T-helper 2 cell (primary cell): Measurements from ENCODE around the gene SPP1.
"Not testable (repeated sequence)": the region's sequence is repeated elsewhere in the genome, so short reads cannot be mapped to it uniquely, and the experiment has no call there.

Source experiments
- DNase-seq, 5 experiments: peaks; one replicate each; pipeline versions ENCODE4 v3.0.0 to v3.0.0-alpha.2; 2012 to 2022

SPP1 gene

GRCh38 chr4:87995435-87995834, 19.9 kb downstream of the SPP1 start:
- no peak for DNase-seq

DNA sequence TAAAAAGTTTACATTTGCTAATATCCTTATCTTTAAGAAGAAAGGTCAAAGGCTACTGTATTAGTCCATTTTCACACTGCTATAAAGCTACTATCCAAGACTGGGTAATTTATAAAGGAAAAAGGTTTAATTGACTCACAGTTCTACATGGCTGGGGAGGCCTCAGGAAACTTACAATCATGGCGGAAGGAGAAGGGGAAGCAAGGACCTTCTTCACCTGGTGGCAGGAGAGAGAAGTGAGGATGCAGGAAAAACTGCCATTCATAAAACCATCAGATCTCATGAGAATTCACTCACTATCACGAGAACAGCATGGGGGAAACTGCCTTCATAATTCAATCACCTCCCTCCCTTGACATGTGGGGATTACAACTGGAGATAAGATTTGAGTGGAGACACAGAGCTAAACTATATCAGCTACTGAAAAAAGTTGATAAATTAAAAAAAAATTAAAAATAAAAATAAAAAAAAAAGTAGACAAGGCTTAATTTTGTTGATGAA, 23.7 kb downstream of the SPP1 start:
- not testable (repeated sequence) for DNase-seq

DNA sequence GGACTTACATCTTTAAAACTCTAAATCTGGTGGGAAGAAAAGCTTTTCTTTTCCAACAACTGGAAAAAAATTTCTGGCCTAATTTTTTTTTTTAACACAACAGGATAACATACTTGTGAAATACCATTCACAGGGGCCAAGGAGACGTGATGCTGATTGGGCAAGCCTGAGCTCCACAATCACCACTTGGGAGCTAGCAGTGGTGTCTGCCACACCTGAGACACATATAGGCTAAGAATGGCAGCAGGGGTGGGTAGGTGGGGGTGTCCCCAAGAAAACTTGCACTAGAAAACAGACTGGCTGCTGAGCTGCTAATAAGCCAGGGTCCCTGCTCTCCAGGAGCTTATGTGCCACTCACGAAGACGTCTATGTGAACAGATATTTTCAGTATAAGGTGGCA, 26.4 kb downstream of the SPP1 start:
- no peak for DNase-seq

DNA sequence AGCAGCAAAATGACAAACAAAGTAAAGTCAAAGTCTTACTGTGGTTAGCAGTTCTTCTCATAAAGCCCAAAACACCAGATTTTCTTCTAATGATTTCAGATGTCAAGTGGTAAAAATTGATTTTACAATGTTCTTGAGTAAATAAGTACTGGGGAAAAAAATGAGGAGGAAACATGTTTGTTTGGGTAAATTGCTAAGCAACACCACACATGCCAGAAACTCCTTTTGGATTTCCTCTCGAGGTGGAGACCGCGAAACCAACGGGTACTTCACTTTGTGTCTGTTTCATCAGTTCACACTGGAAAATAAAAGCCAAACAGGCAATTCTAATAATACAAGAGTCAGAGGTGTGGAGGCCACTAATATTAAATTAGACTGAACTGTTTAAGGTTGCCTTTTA, 27.3 kb downstream of the SPP1 start:
- no peak for DNase-seq

GRCh38 chr4:88003261-88003660, 27.7 kb downstream of the SPP1 start:
- no peak for DNase-seq

DNA sequence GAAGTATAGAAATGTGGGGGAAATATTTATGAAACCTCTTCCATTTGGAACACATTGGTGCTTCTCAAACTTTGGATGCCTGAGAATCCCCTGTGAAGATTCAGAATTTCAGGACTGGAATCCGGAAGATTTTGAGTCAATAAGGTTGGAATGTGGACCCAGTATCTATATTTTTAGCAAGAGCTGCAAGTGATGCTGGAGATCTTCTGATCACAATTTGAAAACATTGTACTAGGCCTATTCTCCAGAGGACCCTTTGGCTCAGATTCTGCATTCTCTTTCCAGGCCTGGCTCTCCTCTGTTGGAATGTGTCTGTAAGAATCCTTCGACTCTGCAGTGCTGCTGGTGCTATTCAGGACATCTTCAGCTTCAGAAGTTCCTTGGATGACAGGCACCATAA, 29.6 kb downstream of the SPP1 start:
- no peak for DNase-seq

- no peak for DNase-seq
These were observed 30.4 kb downstream of the SPP1 start for GRCh38 chr4:88005946-88006345.

GRCh38 chr4:88006956-88007303, 31.4 kb downstream of the SPP1 start:
- peak in 1 of 5 experiments; percentile 1 for DNase-seq

- DNase-seq = peak; percentile 48 to 86 (median 58)
These were observed 32.0 kb downstream of the SPP1 start, which contains the start of gene PKD2 for GRCh38 chr4:88007304-88008121. PKD2 (plus strand) TSS chr4:88007635; CDS start chr4:88007734, 99 bp downstream.

DNA sequence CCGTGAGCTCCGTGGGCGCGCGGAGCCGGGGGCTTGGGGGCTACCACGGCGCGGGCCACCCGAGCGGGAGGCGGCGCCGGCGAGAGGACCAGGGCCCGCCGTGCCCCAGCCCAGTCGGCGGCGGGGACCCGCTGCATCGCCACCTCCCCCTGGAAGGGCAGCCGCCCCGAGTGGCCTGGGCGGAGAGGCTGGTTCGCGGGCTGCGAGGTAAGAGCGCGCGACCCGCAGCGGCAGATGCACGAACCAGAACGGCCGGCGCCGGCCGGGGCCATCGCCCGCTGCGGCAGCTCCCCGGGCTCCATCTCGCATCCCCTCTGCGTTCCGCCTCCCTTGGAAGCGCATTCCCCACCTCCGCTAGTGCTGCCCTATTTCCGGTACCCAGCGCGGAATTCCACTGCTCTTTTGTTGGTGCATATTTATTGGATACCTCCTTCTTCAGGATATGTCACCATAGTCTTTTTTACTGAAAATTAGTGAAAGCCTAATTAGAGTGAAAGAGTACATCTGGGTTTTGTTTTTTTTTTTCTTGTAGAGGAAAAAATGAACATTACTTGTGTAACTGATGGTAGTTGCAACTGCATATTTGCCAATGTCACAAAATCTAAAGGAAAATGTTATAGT, 32.7 kb downstream of the SPP1 start:
- DNase-seq = peak in 2 of 5 experiments; percentile 5 to 50

DNA sequence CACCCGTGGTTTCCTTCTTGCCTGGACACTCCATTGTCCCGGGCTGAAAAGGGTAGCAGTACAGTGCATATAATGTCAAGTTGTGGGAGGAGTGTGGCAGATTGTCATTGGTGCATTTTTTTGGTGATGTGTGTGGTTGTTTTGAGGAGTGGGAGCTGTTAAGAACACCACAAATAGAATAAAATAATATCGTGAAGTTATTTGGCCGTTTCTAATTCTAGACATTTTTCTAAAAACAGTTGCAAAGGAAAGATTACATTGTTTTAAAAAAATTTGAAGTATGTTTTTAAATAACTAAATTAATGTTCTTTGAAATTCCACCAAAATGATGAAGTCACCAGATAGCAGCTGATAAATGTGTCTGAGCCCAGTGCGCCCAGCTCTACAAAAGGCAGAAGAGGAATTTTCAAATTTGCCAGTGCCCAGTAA, 33.2 kb downstream of the SPP1 start:
- peak in 1 of 5 experiments; percentile 48 for DNase-seq

GRCh38 chr4:88009871-88010270, 34.4 kb downstream of the SPP1 start:
- no peak for DNase-seq

- no peak for DNase-seq
These were observed 35.5 kb downstream of the SPP1 start for GRCh38 chr4:88010966-88011365.

DNA sequence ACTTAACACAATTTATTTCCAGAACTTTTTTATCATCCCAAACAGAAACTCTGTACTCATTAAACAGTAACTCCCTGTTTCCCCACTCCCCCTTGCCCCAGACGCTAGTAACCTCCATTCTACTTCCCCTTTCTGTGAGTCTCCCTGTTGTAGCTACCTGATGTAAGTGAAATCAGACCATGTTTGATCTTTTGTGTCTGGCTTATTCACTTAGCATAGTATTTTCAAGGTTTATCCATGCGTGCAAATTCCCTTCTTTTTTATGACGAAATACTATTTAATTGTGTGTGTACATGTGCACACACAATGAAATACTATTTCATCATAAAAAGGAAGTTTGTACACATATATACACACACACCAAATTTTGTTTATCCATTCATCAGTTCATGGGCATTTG, 37.1 kb downstream of the SPP1 start:
- DNase-seq = no peak

DNA sequence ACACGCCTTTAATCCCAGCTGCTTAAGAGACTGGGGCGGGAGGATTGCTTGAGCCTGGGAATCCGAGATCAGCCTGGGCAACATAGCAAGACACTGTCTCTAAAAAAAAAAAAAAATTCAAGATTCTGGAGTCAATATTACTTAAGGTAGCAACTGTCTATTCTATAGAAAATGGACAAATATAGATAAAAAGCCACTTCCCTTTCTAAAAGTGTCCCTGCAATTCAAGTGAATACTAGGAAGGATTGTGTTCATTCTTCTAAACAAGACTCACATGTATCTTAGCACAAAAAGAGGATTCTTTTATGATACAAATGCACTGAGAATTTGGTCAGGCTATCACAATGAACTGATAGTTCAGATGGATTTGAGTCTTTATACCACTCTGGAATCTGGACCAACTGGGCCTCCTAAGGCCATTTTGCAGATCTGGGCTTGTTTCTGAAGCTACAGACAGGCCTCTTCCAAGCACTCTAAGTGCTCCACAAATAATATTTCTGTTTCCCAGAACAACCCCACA, 38.9 kb downstream of the SPP1 start:
- no peak for DNase-seq

GRCh38 chr4:88015659-88016295, 40.3 kb downstream of the SPP1 start:
- DNase-seq = no peak

DNA sequence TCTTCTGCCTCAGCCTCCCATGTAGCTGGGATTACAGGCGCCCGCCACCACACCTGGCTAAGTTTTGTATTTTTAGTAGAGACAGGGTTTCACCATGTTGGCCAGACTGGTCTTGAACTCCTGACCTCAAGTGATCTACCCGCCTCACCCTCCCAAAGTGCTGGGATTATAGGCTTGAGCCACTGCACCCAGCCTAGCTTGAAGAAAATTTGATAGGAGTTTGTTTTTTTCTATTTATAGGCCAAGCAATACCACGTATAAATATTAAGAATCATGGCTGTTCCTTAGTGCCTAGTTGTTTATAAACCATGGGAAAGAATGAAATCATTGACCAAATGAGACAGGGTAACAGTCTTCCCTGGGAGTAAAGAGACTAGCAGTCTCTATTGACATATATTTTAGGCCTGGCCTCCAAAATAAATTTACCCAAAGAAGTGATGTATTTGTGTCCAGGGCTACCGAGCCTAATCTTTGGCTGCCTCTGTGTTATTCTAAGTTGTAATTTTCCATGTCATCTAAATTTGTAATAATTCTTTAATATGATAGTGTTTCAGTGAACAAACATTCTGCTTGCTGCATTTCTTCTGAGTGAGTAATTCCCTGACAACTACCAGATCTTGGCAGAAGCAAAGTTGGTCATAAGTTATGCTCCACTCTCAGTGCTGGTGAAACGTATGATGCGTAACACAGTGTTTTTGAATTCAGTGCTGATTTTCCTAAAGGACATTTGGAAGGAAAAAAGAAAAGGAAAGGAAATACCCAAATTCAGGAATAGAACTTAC, 42.2 kb downstream of the SPP1 start:
- DNase-seq = no peak

DNA sequence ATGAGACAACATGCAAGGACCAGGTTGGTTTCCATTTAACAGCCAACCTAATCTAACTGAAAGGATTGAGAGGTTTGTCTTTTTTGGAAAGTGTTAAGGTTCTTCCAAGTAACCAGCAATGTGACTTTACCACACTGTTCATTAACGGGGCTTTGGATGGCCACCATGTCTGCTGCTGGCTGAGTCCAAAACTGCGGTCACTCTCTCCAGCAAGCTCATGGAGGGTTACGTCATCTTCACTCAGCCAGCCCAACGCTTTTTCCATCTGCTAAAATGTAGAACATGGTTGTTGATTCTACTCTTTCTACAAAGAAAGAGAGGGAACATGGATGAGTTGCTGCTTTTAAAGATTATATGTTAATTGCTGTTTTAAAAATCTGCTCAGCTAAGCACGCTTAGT, 43.0 kb downstream of the SPP1 start:
- DNase-seq = no peak

DNA sequence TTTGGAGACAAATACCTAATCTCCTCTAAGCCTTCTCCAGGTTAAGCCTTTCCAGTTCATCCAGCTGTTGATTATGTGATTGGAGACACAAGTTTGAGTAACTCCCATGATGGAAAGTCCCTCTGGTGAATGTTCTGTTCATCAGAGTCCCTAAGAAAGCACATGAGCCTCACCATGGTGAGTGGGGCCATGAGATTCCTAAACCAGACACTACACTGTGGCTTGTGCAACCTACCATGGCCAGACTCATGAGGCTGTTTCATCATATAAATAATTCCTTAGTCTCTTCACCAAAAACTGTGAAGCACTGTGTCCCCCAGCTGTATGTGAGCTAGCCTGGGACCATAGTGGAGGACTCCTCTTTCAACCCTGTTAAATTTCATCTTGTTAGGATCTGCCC, 46.3 kb downstream of the SPP1 start:
- DNase-seq = no peak

DNA sequence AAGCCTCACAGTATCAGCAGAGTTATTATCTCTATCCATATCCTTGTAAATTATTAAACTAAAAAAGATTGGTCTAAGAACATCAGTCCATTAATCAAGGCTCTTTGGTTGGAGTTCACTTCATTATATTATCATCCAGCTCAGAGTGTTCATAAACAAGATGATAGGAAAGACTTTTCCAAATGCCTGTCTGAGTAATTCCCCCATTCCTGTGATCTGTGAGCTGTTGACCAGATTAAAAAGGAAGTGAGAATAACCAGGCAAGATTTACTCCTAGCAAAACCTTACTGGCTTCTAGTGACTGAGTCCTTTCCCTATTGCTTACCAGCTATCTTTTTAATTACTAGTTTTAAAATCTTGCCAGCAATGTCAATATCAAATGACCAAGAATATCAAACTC, 46.8 kb downstream of the SPP1 start:
- DNase-seq = no peak

DNA sequence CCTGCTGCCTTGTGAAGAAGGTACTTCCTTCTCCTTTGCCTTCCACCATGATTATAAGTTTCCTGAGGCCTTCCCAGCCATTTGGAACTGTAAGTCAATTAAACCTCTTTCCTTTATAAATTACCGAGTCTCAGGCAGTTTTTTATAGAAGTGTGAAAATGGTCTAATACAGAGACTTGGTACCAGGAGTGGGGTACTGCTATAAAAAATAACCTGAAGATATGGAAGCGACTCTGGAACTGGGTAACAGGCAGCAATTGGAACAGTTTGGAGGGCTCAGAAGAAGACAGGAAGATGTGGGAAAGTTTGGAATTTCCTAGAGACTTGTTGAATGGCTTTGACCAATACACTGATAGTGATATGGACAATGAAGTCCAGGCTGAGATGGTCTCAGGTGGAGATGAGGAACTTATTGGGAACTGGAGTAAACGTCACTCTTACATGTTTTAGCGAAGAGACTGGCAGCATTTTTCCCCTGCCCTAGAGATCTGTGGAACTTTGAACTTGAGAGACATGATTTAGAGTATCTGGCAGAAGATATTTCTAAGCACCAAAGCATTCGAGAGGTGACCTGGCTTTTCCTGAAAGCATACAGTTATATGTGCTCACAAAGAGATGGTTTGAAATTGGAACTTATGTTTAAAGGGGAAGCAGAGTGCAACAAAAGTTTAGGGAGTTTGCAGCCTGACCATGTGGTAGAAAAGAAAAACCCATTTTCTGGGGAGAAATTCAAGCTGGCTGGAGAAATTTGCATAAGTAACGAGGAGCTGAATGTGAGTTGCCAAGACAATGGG, 50.6 kb downstream of the SPP1 start:
- not testable (repeated sequence) for DNase-seq
